ENCODE measurements around the gene EFNB1.

The EFNB1 gene

GRCh38 chrX:68889249-68889648 is 60.4 kb downstream of the EFNB1 start:
- DNase-seq (ENCODE audit: low read depth): no peak

Data from activated T-helper 1 cell treated with Interleukin-2 at 50 U/mL for 16 hours (primary cell).